ENCODE results near the gene DST. TPM values are rescaled to one million over a fixed set of nuclear protein-coding genes. Genes with fewer than 3 reads are reported as not detected.

DST gene
- total and polyA plus RNA-seq, 2 donors = 125 to 818 TPM

- H3K4me1 ChIP-seq (ENCODE audit: insufficient read depth) = no peaks in the 10 kb centered on the region
Observed at GRCh38 chr6:56526860-56527544, 115.7 kb downstream of the DST start.

GRCh38 chr6:56525974-56526789, 116.5 kb downstream of the DST start:
- H3K27ac ChIP-seq (ENCODE audit: low read depth) = no peak overlapping the region
- no peaks in the 10 kb centered on the region for H3K4me1 ChIP-seq (ENCODE audit: insufficient read depth)
- DNase-seq (ENCODE audit: extremely low spot score) = no peak
- H3K36me3 ChIP-seq (ENCODE audit: insufficient read depth) = peaks cover 1% of the 10 kb centered on the region
- WGBS = 60% methylated on average over 11 of the region's 11 CpGs
- H3K4me3 ChIP-seq (ENCODE audit: low read depth, low read length) = no peak overlapping the region

More at GRCh38 chr6:56526860-56527544, 115.7 kb downstream of the DST start:
- no peak overlapping the region for H3K4me3 ChIP-seq (ENCODE audit: low read depth, low read length)
- 21% methylated on average over 1 of the region's 1 CpG for whole genome bisulfite sequencing
- peaks cover 1% of the 10 kb centered on the region for H3K36me3 ChIP-seq (ENCODE audit: insufficient read depth)
- H3K27ac ChIP-seq (ENCODE audit: low read depth) = no peak overlapping the region
- no peak for DNase-seq (ENCODE audit: extremely low spot score)

- H3K27ac ChIP-seq (ENCODE audit: low read depth) = peak overlapping the region; percentile 70
- 28% methylated on average over 4 of the region's 4 CpGs for WGBS
- no peak overlapping the region for H3K4me3 ChIP-seq (ENCODE audit: low read depth, low read length)
- peak; percentile 87 for DNase-seq (ENCODE audit: extremely low spot score)
- peaks cover 1% of the 10 kb centered on the region for H3K36me3 ChIP-seq (ENCODE audit: insufficient read depth)
- no peaks in the 10 kb centered on the region for H3K4me1 ChIP-seq (ENCODE audit: insufficient read depth)
Observed at GRCh38 chr6:56524891-56525703, 117.6 kb downstream of the DST start.

- WGBS = 86% methylated on average over 3 of the region's 3 CpGs
- peak overlapping the region; percentile 23 for H3K27ac ChIP-seq (ENCODE audit: low read depth)
Observed at GRCh38 chr6:56522495-56523270, 120.0 kb downstream of the DST start.

GRCh38 chr6:56521976-56522375, 120.7 kb downstream of the DST start:
- WGBS = 48% methylated on average over 2 of the region's 2 CpGs
- Histone ChIP-seq H3K4me3 (ENCODE audit: low read depth, low read length) (no peak overlapping the region), H3K4me1 (ENCODE audit: insufficient read depth) (no peaks in the 10 kb centered on the region), H3K27ac (ENCODE audit: low read depth) (peak overlapping the region; percentile 23), H3K36me3 (ENCODE audit: insufficient read depth) (peaks cover 1% of the 10 kb centered on the region)
- DNase-seq (ENCODE audit: extremely low spot score) = no peak

More at GRCh38 chr6:56522495-56523270, 120.0 kb downstream of the DST start:
- no peaks in the 10 kb centered on the region for H3K4me1 ChIP-seq (ENCODE audit: insufficient read depth)
- no peak overlapping the region for H3K4me3 ChIP-seq (ENCODE audit: low read depth, low read length)
- DNase-seq (ENCODE audit: extremely low spot score) = no peak
- H3K36me3 ChIP-seq (ENCODE audit: insufficient read depth) = peaks cover 1% of the 10 kb centered on the region

GRCh38 chr6:56521454-56521853, 121.2 kb downstream of the DST start:
- Histone ChIP-seq H3K4me3 (ENCODE audit: low read depth, low read length) (no peak overlapping the region), H3K4me1 (ENCODE audit: insufficient read depth) (no peaks in the 10 kb centered on the region), H3K36me3 (ENCODE audit: insufficient read depth) (peaks cover 1% of the 10 kb centered on the region), H3K27ac (ENCODE audit: low read depth) (no peak overlapping the region)
- 81% methylated on average over 2 of the region's 2 CpGs for WGBS
- DNase-seq (ENCODE audit: extremely low spot score) = no peak

- DNase-seq (ENCODE audit: extremely low spot score) = no peak
- Histone ChIP-seq H3K36me3 (ENCODE audit: insufficient read depth) (peaks cover 1% of the 10 kb centered on the region), H3K27ac (ENCODE audit: low read depth) (no peak overlapping the region), H3K4me1 (ENCODE audit: insufficient read depth) (no peaks in the 10 kb centered on the region), H3K4me3 (ENCODE audit: low read depth, low read length) (no peak overlapping the region)
- WGBS = 97% methylated on average over 1 of the region's 1 CpG
Observed at GRCh38 chr6:56520218-56520617, 122.5 kb downstream of the DST start.

GRCh38 chr6:56518995-56519767, 123.5 kb downstream of the DST start:
- Histone ChIP-seq H3K27ac (ENCODE audit: low read depth) (no peak overlapping the region), H3K36me3 (ENCODE audit: insufficient read depth) (no peaks in the 10 kb centered on the region), H3K4me1 (ENCODE audit: insufficient read depth) (no peaks in the 10 kb centered on the region), H3K4me3 (ENCODE audit: low read depth, low read length) (no peak overlapping the region)
- WGBS = 72% methylated on average over 5 of the region's 5 CpGs
- no peak for DNase-seq (ENCODE audit: extremely low spot score)

GRCh38 chr6:56517155-56517745, 125.4 kb downstream of the DST start:
- Histone ChIP-seq H3K4me1 (ENCODE audit: insufficient read depth) (no peaks in the 10 kb centered on the region), H3K4me3 (ENCODE audit: low read depth, low read length) (no peak overlapping the region), H3K27ac (ENCODE audit: low read depth) (no peak overlapping the region), H3K36me3 (ENCODE audit: insufficient read depth) (no peaks in the 10 kb centered on the region)
- no peak for DNase-seq (ENCODE audit: extremely low spot score)
- WGBS = 25% methylated on average over 5 of the region's 5 CpGs

- no peaks in the 10 kb centered on the region for H3K4me1 ChIP-seq (ENCODE audit: insufficient read depth)
Observed at GRCh38 chr6:56516003-56516402, 126.7 kb downstream of the DST start.

GRCh38 chr6:56515081-56515905, 127.4 kb downstream of the DST start:
- DNase-seq (ENCODE audit: extremely low spot score) = no peak
- Histone ChIP-seq H3K4me3 (ENCODE audit: low read depth, low read length) (no peak overlapping the region), H3K36me3 (ENCODE audit: insufficient read depth) (no peaks in the 10 kb centered on the region), H3K27ac (ENCODE audit: low read depth) (no peak overlapping the region), H3K4me1 (ENCODE audit: insufficient read depth) (no peaks in the 10 kb centered on the region)
- WGBS = 69% methylated on average over 7 of the region's 7 CpGs

More at GRCh38 chr6:56516003-56516402, 126.7 kb downstream of the DST start:
- 79% methylated on average over 1 of the region's 1 CpG for WGBS
- no peak overlapping the region for H3K27ac ChIP-seq (ENCODE audit: low read depth)
- H3K36me3 ChIP-seq (ENCODE audit: insufficient read depth) = no peaks in the 10 kb centered on the region
- no peak overlapping the region for H3K4me3 ChIP-seq (ENCODE audit: low read depth, low read length)
- no peak for DNase-seq (ENCODE audit: extremely low spot score)
